Left ventricle myocardium superior (tissue), 1 donor: Measurements from ENCODE around the gene UBASH3B. TPM values are rescaled to one million over a fixed set of nuclear protein-coding genes. Genes with fewer than 3 reads are reported as not detected.
A peak's percentile ranks its signal among the peaks of the same experiment; 100 is the strongest.
"Not testable (repeated sequence)": the region's sequence is repeated elsewhere in the genome, so short reads cannot be mapped to it uniquely, and the experiment has no call there.

Source experiments
- ATAC-seq: fragments of 200-7000 bp; cut with Tn5 transposase; one replicate; pipeline ENCODE4 v1.9.1; 2020; ENCODE audit warnings: mild to moderate bottlenecking, moderate library complexity
- DNase-seq: peaks from one replicate; pipeline ENCODE4 v3.0.0-alpha.2; 2020
- intact Hi-C: fragments of 100-400 bp; cut with micrococcal nuclease; formaldehyde crosslinking; loops from one replicate; pipeline ENCODE4 v1.11.0; 2022
- total RNA-seq: library from RNA; stranded (reverse); fragmentation: NEBNext Ultra II Directional; extraction: Animal tissue kit (Norgen Biotek cat#: 25700); gene quantifications from one replicate; pipeline ENCODE4 v1.2.1, GENCODE V29; 2021
- donor health status: DM: no; HTN: yes; CAD: no; lungs with severe emphysema.

The UBASH3B gene
- total RNA-seq, 1 donor from 2014 or later = 1.0 TPM

DNA sequence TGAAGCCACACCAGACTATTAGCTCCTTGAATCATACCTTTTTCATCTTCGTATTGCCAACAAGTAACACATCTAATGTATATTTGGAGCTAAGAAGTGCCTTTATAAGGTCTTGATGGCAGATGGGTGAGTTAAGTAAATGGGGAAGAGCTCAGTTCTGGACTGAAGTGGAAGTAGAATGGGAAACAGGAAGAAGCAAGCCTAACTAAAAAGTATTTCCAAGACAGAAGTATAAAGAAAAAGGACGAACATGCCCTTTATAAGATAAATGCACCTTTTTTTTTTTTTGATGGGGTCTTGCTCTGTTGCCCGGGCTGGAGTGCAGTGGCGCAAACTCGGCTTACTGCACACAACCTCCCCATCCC, 197.3 kb downstream of the UBASH3B start:
- no peak for ATAC-seq
- intact Hi-C loops = loop anchor here (10.0 kb wide), 1 partner anchor 218 kb away; no protein-coding TSS in a partner anchor
- DNase-seq = no peak

DNA sequence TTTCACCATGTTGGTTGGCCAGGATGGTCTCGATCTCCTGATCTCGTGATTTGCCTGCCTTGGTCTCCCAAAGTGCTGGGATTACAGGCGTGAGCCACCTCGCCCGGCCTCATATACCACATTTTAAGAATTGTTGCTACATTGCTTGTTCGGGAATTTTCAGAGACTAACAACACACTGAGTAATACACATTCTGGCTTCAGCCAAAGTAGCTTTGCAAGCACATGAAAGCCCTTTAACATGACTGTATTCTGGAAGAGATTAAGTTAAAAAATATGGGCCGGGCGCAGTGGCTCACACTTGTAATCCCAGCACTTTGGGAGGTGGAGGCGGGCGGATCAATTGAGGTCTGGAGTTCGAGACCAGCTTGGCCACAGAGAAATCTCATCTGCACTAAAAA, 197.7 kb downstream of the UBASH3B start:
- ATAC-seq = no peak
- no peak for DNase-seq
- intact Hi-C loops = loop anchor here (10.0 kb wide), 1 partner anchor 218 kb away; no protein-coding TSS in a partner anchor

DNA sequence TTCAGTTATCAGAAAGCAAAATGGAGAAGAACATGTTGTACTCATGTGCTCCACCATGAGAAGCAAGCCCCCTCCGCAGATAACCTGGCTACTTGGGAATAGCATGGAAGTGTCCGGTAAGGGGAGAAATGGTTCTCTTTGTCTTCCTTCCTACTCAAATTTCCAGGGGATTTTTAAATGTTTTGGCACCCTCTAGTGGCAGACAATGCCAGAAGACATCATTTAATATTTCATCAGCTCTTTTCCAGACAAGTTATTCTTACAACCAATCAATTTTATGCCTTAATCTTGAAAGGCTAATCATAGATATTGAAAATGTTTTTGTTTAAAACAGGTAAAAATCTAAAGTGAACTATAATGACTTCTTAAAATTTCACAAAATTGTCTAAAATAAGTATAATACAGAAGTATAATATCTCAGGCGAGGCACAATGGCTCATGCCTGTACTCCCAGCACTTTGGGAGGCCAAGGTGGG, 198.5 kb downstream of the UBASH3B start:
- no peak for DNase-seq

DNA sequence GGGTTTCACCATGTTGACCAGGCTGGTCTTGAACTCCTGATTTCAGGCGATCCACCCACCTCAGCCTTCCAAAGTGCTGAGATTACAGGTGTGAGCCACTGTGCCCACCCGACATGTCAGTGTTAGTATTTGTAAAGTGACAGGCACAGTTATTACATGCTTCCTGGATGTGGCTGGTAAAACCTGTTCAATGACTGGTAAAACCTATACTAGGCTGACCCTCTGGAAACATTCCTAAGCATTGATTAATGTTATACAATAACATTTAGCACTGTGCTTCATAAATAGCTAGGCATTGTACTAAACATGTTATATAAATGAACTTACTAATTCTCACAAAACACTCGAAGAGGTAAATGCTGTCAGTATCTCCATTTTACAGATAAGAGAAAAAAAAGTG, 206.1 kb downstream of the UBASH3B start:
- ATAC-seq = no peak
- DNase-seq = no peak
- intact Hi-C loops = loop anchor here (10.0 kb wide), 2 partner anchors 163 to 193 kb away; no protein-coding TSS in a partner anchor

More for the DNA sequence above, 198.5 kb downstream of the UBASH3B start:
- no peak for ATAC-seq
- intact Hi-C loops = loop anchor here (10.0 kb wide), 1 partner anchor 219 kb away; no protein-coding TSS in a partner anchor

DNA sequence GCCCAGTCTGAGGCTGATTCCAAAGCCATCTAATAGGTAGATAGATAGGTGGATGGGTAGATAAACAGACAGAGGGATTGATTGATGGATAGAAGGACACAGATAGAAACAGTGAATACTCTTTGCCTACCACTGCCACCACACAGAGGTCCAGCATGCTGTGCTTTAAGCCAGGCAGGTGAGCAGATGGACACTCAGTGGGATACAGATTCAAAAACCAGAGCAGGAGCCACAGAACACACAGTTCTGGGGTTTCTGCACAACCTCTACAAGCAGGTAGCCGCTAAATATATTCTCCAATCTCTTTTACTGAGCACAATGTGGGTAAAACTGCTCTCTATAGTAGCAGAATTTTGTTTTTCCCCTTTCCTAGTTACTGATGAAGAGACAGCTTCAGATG, 206.6 kb downstream of the UBASH3B start:
- ATAC-seq (no peak), DNase-seq (no peak)
- intact Hi-C loops = loop anchor here (10.0 kb wide), 2 partner anchors 163 to 193 kb away; no protein-coding TSS in a partner anchor

DNA sequence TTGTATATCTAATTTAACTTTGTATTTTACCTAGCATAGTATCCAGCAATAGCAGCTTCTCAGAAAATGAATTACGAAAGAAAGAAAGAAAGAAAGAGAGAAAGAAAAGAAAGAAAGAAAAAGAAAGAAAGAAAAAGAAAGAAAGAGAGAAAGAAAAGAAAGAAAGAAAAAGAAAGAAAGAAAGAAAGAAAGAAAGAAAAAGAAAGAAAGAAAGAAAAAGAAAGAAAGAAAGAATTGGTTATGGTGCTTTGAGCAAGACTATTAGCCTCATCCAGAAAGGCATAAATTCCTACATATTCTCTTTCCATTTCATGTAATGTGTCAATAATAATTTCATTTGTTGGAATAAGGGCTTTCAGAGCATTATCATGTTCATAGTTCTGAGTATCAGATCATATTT, 207.6 kb downstream of the UBASH3B start:
- intact Hi-C loops = loop anchor here (10.0 kb wide), 2 partner anchors 162 to 192 kb away; no protein-coding TSS in a partner anchor
- ATAC-seq, DNase-seq: not testable (repeated sequence)

DNA sequence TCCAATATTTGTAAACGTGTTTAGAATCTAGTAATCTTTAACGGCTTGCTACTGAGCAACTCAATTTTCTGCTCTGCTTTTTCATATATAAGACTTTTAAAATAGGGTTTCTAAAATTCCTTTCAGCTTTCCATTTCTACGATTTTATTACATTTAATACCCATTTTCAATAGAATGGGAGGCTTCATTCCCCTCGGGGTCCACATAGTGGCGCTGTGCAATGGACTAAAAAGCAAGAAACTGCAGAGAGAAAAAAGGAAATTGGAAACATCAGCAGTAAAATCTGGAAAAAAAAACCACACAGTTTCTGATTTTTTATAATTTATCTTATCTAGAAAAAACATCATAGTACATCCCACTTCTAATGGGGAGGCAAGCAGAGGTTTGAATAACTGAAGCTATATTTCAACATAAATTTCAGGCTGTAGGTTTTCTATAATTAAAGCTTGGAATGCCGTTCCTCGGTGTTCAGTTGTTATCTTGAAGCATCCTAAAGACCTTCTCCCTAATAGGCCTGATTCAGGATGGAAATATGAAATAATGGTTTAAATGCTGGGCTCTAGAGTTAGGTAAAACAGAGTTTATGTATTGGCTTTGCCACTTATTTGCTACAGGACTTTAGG, 208.3 kb downstream of the UBASH3B start:
- DNase-seq (peak; percentile 33), ATAC-seq (no peak)
- intact Hi-C loops = loop anchor here (10.0 kb wide), 2 partner anchors 161 to 191 kb away; no protein-coding TSS in a partner anchor

Other genes with a start within 250 kb of the UBASH3B start
- not detected for gene CRTAM, start 182.8 kb downstream of the UBASH3B start, total RNA-seq
- gene JHY, start 227.0 kb downstream of the UBASH3B start, total RNA-seq = 1.8 TPM